Endometrial microvascular endothelial cells (primary cell): ENCODE data around the gene NPDC1. TPM values are rescaled to one million over a fixed set of nuclear protein-coding genes. Genes with fewer than 3 reads are reported as not detected.

ENCODE experiments used
- in situ Hi-C: cut with HindIII; loops from 2 replicates; pipeline ENCODE4 v1.10.0; 2017; ENCODE audit warnings: low sequenced_read_pairs, low pct_unique_long_range_greater_than_20kb; ENCODE audit errors: inconsistent ontology term
- total RNA-seq: library from RNA; depleted of rRNA; stranded (reverse); fragments of >200 nt; gene quantifications from one replicate; pipeline ENCODE4 v1.2.3, GENCODE V29; 2015; ENCODE audit errors: inconsistent ontology term

NPDC1 gene
- 65.7 TPM for total RNA-seq

DNA sequence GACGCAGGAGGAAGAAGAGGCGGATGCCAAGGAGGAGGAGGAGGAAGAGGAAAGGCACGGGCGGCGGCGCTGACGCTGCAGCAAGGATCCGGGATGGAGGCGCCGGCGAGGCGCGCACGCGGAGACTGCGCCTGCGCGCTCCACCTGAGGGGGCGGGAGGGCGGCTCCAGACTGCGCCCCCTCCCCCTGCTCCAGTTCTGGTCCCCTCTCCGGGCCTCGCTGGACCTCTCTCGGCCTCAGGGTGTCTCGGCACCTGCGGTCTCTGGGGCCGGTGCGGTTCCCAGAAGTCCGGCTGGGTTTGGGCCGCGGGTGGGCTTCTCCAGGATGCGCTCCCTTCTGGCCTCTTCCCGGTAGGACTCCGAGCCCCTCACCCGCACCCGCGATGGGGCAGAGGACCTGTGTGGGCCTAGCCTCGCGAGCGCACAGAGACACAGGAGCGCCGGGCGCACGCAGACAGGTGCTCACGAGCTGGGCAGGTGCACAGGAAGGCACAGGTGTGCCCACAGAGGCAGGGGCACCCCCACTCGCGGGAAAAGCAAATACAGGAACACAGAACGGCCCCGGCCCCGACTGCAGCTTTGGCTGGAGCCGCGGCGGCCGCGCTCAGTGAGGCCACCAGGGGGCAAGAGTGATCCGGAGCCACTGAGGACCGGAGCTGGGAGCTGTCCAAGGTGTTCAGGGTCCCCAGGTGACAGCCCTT, at the start of gene NPDC1:
Gene NPDC1, minus strand, starts transcription at position 90 of the 700 bp plus-strand sequence. CDS start 188 bp downstream, outside the sequence.
- in situ Hi-C loops: no loop called here

DNA sequence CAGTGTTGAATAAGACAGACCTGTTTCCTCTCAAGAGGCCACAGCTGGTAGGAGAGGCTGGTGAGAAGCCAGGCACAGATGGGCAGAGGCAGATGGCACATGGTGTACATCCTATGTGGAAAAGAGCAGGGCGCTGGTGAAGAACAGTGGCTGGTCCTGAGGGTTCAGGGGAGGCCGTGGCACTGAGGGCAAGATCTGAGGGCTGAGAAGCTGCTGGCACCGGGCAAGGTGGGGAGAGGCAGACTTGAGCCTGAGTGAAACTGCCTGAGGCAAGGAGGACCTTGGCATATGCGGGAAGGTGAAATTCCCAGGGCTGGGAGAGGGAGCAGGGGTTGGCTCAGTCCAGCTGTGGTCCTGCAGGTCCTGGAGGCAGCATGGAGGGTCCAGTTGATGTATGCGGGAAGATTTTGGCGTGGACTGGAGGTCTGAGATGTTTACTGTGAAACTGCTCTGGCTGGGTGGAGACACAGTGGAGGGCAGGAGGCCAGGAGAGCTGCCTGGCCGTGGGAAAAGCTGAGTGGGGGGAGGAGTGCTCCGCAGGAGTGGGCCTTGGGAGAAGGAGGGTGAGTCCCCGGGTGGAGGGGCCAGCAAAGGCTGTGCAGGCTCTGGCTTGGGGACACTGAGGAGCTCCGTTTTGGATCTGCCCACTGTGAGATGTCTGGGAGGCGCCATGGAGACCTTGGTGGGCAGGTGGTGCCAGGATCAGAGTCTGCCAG, 43.4 kb upstream of the NPDC1 start:
- in situ Hi-C loops: no loop called here

DNA sequence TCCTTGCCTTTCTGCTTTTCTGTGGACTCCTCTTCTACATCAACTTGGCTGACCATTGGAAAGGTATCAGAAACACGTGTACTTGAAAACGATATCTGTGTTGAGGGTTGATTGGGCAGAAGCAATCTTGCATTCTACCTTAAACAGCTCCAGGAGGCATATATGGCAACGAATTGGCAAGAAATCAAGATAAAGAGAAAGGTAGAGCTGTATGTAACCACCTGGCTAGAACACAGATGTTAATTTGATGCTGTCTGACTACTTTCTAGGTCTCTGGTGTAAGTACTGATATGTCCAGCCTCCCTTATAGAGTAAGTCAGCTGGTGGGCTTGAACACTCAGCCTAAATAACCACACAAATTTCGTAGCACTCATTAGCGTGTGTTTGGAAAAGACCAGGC, 42.1 kb upstream of the NPDC1 start:
- in situ Hi-C loops: no loop called here

- in situ Hi-C loops: no loop called here
Observed at GRCh38 chr9:137087409-137087925, 41.5 kb upstream of the NPDC1 start.

DNA sequence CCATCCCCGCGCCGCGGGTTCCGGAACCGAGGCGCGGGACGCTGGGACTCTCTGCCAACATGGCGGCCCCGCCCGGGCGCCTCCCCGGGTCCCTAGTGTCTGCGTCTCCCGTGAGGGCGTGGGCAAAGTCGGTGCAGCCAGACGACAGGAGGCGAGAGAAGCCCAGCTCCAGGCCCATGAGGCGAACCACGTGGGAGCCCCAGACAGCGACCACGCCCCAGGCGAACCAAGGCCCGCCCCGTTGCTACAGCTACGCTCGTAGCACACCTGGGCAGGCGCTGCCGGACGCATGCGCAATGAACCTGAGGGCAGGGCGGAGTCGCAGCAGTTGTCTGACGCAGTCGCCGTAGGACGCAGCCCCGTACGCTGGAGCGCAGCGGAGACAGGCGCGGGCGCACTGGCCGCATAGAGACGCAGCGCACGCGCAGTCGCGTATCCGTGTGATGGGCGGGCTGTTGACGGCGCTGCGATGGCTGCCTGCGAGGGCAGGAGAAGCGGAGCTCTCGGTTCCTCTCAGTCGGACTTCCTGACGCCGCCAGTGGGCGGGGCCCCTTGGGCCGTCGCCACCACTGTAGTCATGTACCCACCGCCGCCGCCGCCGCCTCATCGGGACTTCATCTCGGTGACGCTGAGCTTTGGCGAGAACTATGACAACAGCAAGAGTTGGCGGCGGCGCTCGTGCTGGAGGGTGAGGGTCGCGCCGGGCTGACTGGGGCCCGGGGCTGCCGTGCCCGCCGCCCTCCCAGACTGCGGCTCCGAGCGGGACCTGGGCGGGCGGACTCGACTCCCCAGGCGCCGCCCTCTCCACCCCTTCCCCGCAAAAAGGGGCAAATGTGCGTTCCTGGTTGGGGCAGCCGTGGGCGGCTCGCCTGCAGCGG, 40.8 kb upstream of the NPDC1 start, which contains the start of gene MAN1B1:
Gene MAN1B1, plus strand, starts transcription at position 455 of the 878 bp plus-strand sequence. Its CDS starts 15 bp downstream, at position 470.
- in situ Hi-C loops: no loop called here

DNA sequence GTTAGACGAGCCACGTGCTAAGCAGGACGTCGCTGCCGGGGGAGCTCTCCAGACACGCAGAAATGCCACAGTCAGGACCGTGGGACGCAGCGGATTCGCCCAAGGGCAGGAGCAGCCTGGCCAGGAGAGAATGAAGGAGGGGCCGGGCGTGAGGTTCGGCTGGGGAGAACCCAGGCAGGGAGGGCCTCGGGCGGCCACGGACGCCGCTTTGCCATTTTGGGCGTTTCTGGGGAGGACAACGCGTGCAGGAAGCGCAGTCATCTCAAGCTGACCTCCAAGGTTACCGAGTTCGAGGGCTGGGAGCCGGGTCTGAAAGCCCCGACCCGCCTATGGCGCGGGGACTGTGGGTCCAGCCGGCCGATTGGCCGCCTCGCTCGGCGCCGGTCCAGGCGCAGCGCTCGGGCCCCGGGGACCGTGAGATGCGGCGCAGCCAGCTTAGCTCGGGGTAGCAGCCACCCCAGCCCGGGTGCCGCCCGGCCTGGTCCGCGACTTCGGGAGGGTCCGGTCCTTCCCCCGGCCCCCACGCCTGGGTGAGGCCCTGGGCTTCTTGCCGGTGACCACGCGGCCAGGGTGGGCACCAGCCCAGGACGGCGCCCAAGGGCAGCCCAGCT, 40.0 kb upstream of the NPDC1 start:
- in situ Hi-C loops: no loop called here

GRCh38 chr9:137084526-137084925, 38.5 kb upstream of the NPDC1 start:
- in situ Hi-C loops: no loop called here

DNA sequence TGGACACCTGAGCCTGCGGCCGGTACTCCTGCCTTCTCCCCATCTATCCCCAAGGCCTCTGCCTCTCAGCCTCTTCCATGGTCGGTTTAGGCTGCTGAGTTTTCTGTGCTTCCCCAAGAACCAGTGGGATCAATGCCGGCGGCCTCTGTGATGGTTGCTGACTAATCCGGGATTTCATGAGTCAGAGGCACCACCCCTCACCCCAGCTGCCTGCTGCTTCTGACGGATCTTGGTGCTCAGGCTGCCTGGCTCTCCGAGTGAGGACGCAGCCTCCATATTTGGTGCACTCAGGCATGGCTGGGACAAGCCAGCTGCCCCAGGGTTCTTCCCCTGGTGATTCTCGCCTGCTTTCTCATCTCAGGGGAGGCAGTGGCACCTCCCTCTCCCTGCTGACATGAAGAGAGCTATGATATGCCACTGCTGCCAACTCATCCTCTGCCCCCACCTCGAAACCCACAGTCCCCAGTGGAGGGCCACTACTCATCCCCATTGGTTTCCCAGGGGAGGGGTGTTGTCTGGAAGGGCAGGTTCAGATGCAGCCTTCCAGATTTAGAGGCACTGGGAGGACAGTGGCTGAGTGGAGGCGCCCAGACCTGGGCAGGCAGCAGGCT, 37.5 kb upstream of the NPDC1 start:
- in situ Hi-C loops: no loop called here

DNA sequence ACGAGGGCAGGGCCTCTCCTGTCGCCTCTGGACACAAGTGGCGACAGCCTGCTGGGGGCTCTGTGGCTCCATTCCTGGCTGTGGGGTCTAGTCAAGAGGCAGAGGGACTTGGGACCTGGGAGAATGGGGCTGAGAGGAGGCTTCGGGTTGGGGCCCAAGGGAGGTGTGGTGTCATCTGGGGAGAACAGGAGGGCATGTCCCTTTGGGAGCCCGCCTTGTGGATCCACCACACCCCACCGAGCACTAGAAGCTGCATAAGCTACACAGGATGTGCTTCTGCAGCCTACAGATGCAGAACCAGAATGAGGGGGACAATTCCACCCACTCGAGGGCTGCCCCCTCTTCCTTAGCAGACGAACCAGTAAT, 36.9 kb upstream of the NPDC1 start:
- in situ Hi-C loops: no loop called here

DNA sequence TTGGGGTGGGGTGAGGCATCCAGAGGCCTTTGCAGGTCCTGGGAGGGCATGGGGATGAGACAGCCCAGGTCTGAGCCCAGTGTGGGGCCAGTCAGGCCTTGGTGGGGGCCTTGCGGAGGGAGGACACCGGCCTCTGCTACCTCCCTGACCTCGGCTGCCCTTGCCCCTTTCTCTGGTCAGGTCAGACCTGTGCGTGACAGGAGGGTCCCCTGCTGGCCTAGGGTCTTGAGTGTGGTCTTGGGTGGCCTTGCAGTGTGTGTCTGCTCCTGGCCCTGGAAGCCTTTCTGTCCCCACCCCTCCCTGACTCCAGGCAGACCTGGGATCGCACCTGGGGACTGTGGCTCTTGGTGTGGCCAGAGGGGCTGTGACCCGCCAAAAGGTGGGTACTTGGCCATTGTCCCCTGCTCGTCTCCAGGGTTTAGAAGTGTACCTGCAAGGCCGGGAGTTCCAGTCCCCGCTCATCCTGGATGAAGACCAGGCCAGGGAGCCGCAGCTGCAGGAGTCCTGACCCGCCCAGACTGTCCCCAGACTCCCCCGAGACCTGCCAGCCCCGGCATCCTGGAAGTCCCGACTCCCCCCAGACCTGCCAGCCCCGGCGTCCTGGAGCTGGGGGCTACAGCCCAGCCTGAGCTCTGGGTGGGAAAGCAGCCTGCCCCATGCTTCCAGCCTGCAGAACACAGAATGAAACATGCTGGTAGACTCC, 36.4 kb upstream of the NPDC1 start:
- in situ Hi-C loops: no loop called here

DNA sequence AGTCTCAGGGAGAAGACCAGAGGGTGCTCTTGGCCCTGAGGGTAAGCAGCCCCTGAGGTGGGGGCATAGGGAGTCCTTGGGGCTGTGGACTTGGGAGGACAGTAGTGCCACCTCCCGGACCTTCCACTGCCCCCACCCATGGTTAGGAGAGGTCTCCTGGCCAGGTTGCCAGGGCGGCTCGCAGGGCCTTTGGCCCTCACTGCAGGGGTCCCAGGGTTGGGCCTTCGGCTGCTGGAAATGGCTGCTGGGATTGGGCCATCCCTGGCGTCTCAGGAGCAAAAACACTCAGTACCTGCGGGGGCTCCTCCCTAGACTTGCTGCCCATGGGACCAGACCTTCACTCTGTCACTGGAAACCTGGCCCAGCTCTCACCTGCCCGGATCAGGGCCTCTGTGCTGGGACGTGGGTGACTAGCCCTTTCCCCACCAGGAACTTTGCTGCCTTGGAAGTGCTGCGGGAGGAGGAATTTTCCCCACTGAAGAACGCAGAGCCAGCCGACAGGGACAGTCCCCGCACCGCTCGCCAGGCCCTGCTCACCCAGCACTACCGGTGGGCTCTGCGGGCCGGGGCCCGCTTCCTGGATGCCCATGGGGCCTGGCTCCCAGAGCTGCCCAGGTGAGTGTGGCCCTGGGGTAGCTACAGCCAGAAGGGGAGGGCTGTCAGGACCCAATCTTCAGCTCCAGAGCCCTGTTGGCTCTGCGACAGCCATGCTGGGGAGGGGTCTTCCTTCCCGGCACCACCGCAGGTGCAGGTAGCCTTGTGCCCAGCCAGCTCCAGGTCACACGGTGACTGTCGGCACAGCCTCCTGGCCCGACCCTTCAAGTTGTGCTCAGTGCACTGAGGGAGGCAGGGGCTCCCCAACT, 34.5 kb upstream of the NPDC1 start:
- in situ Hi-C loops: no loop called here

DNA sequence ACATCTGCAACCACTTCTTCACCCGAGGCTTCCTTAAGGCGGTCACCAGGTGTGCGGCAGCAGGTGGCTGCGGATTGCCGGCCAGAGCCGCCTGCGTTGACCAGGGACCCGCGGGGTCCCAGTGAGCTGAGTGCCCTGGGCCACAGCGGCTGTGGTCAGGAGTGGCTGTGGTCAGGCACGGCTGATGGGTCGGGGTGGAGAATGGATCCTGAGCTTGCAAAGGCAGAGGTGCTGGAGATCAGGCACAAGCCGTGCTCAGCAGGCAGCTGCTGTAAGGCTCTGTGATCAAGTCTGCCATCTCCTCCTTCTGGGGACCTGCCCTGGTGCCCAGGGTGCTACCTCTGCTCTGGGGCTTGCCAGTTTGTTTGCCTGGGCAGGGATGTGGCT, 33.4 kb upstream of the NPDC1 start:
- in situ Hi-C loops: no loop called here

- in situ Hi-C loops: no loop called here
Observed at GRCh38 chr9:137078701-137079400, 32.9 kb upstream of the NPDC1 start.

- in situ Hi-C loops: no loop called here
Observed at GRCh38 chr9:137077758-137078693, 32.0 kb upstream of the NPDC1 start.

- in situ Hi-C loops: no loop called here
Observed at GRCh38 chr9:137077010-137077747, 31.2 kb upstream of the NPDC1 start, which contains the start of gene UAP1L1. UAP1L1 (plus strand) TSS chr9:137077517; CDS start chr9:137077533, 16 bp downstream.
